ENCODE measurements around the gene HK1. TPM values are rescaled to one million over a fixed set of nuclear protein-coding genes. Genes with fewer than 3 reads are reported as not detected.
A peak's percentile ranks its signal among the peaks of the same experiment; 100 is the strongest.

HK1 gene
- 128 TPM for total RNA-seq

DNA sequence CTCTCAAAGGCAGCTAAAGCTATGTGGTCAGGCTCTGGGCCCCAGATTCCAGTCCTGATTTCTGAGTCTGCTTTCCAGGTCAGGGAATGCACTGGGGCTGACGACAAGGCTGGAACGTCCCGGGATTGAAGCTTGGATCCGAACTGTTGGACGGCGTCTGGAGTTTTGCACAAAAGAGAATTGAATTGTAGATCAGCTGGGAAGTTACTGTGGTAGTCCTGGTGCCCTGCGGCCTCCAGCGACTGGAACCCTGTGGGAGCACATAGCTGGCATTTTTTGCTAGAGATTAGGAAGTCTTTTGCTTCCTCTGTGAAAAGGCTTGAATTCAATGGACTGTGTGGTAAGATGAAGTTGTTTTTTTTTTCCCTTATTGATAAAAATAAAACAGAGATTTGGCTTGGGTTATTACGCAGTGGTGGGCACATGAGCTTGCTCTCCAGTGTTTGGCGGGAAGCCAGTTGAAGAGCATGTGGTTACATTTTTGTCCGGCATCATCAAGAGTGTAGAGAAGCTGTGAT, at the start of gene HK1:
HK1 (plus strand) TSS at position 51 of the 518 bp plus-strand sequence.
- no peak for DNase-seq (ENCODE audit: low spot score in 2 of 2)
- intact Hi-C loops (cut with DNase I), result no loop called here
- Histone ChIP-seq H3K27ac (peak within 1 kb of the TSS; percentile 60 to 71), H3K9me3 (no peaks in the 10 kb centered on the region), H3K4me3 (no peak within 1 kb of the TSS), H3K36me3 (no peaks in the 10 kb centered on the region), H3K27me3 (no peaks in the 10 kb centered on the region), H3K4me1 (peaks cover 4 to 5% of the 10 kb centered on the region in 2 donors)
- TF ChIP-seq, protein P1, sequence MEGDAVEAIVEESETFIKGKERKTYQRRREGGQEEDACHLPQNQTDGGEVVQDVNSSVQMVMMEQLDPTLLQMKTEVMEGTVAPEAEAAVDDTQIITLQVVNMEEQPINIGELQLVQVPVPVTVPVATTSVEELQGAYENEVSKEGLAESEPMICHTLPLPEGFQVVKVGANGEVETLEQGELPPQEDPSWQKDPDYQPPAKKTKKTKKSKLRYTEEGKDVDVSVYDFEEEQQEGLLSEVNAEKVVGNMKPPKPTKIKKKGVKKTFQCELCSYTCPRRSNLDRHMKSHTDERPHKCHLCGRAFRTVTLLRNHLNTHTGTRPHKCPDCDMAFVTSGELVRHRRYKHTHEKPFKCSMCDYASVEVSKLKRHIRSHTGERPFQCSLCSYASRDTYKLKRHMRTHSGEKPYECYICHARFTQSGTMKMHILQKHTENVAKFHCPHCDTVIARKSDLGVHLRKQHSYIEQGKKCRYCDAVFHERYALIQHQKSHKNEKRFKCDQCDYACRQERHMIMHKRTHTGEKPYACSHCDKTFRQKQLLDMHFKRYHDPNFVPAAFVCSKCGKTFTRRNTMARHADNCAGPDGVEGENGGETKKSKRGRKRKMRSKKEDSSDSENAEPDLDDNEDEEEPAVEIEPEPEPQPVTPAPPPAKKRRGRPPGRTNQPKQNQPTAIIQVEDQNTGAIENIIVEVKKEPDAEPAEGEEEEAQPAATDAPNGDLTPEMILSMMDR (IDR thresholded peaks at IDR 0.05), result no peak

DNA sequence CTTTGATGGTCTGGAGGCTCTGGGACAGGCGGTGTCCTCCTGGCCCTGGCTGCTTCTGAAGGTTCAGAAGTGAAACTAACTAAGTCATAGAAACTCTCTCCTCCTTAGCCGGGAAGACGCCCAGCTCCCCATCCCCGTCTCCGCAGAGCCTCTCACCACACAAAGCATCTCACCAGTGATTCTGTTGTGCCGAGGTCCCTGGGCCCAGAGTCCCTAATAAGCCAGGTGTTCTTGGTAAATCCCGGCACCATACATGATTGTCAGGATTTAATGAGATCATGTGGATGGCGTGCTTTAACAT, 48.7 kb upstream of the HK1 start:
- Histone ChIP-seq H3K27me3 (no peaks in the 10 kb centered on the region), H3K4me1 (no peaks in the 10 kb centered on the region), H3K4me3 (peak overlapping the region in 1 of 2 donors; percentile 17), H3K9me3 (no peaks in the 10 kb centered on the region), H3K27ac (no peak overlapping the region), H3K36me3 (no peaks in the 10 kb centered on the region)
- TF ChIP-seq, protein P1 (IDR thresholded peaks at IDR 0.05), result no peak
- intact Hi-C loops (cut with DNase I), result no loop called here
- no peak for DNase-seq (ENCODE audit: low spot score in 2 of 2)

DNA sequence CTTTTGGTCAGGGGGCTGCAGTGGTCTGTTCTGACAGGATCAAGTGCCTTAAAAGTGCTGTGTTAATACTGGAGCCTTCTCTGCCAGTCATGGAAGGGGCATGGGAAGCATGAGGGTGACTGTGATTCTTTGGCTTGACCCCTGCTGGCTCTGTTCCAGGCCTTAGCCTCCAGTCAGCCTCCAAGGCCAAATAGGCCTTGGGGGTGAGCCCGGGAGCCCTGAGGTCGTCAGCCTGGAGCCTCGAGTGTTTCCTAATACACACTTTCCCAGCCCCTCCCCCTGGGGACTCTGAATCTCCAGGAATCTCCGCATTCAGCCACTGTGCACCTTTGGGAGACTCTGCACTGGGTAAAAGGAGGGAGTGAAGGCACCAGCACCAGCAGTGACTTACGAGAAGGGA, 48.2 kb upstream of the HK1 start:
- Histone ChIP-seq H3K27ac (no peak overlapping the region), H3K4me3 (no peak overlapping the region), H3K36me3 (no peaks in the 10 kb centered on the region), H3K27me3 (no peaks in the 10 kb centered on the region), H3K9me3 (no peaks in the 10 kb centered on the region), H3K4me1 (no peaks in the 10 kb centered on the region)
- TF ChIP-seq, protein P1 (IDR thresholded peaks at IDR 0.05), result no peak
- DNase-seq (ENCODE audit: low spot score in 2 of 2), result no peak
- intact Hi-C loops (cut with DNase I), result no loop called here

DNA sequence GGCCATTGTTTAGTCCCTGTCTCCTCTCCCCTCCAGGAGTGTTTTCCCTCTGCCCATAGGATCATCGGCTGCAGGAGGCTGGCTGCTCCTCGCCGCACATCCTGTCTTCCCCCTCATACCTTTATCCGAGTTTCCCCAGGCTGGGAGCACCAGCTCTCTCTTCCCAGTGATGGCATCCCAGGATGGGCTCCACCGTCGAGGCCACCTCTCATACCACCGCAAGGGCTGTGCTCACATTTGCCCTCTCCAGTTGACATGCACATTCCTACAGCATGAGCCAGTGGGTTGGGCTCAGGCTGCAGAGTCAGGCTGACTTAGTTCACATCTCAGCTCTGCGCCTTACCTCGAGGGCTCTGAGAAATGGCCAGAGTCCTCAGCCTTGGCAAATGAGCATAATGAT, 46.0 kb upstream of the HK1 start:
- Histone ChIP-seq H3K9me3 (no peaks in the 10 kb centered on the region), H3K4me3 (no peak overlapping the region), H3K27me3 (no peaks in the 10 kb centered on the region), H3K27ac (no peak overlapping the region), H3K36me3 (no peaks in the 10 kb centered on the region), H3K4me1 (no peaks in the 10 kb centered on the region)
- TF ChIP-seq, protein P1 (IDR thresholded peaks at IDR 0.05), result no peak
- DNase-seq (ENCODE audit: low spot score in 2 of 2), result no peak
- intact Hi-C loops (cut with DNase I), result no loop called here

DNA sequence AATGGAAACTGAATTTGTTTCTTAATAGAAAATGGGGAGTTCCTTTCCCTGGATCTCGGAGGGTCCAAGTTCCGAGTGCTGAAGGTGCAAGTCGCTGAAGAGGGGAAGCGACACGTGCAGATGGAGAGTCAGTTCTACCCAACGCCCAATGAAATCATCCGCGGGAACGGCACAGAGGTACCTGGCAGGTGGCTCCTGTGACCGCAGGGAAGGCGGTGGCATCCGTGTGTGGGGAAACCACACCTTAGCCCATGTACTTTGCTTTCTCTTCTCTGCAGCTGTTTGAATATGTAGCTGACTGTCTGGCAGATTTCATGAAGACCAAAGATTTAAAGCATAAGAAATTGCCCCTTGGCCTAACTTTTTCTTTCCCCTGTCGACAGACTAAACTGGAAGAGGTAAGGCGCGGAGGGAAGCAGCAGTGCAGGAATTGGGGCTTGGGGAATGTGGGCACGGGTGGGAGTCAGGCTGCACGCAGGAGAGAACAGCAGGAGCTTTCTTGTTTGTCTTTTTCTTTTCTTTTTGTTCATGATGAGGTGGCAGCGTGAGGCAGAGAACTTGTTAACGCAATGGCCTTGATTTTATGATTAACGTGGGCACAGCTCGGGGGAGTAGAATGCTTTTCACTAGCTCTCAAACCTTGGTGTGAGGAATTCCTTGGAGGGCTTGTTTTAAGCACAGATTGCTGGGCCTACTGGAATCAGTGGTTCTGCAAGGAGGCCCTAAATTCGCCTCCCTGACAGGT, 45.4 kb upstream of the HK1 start:
- H3K27me3 ChIP-seq, result no peaks in the 10 kb centered on the region
- no peaks in the 10 kb centered on the region for H3K9me3 ChIP-seq
- no peak for DNase-seq (ENCODE audit: low spot score in 2 of 2)
- H3K27ac ChIP-seq, result no peak overlapping the region
- H3K36me3 ChIP-seq, result no peaks in the 10 kb centered on the region
- no peak overlapping the region for H3K4me3 ChIP-seq
- intact Hi-C loops (cut with DNase I), result no loop called here
- TF ChIP-seq, protein P1 (IDR thresholded peaks at IDR 0.05), result no peak
- peaks cover 2 to 3% of the 10 kb centered on the region in 2 donors for H3K4me1 ChIP-seq
